Measurements from ENCODE around the gene ACTBL2.
"Not testable (repeated sequence)": the region's sequence is repeated elsewhere in the genome, so short reads cannot be mapped to it uniquely, and the experiment has no call there.

The ACTBL2 gene

DNA sequence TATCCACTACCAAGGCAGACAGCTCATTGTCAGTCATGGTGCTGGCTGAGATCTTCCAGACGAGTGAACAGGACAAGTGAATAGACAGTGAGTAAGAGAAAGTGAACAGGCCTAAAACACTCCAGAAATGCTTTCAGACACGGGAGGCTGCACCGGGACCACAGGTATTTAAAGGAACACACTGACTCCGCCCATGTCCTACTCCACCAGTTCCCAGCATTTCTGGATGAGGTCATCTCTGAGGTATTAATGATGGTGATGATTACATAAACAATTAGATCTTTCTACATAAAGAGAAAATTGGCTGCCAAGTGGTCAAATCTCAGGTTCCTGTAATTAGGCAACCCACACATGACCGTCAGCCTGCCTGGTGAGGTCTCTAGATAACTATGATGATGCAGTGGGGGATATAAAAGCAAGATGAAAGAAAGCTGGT is at the start of gene ACTBL2:
Gene ACTBL2 (minus strand): TSS at position 141 of the 436 bp plus-strand sequence. CDS start 104 bp downstream, at position 37.
- DNase-seq (ENCODE audit: extremely low read depth in 1 of 2, low read depth in 1 of 2), result no peak

- DNase-seq (ENCODE audit: extremely low read depth in 1 of 2, low read depth in 1 of 2), result no peak
Measured at GRCh38 chr5:57531333-57531732, 48.7 kb upstream of the ACTBL2 start.

- no peak for DNase-seq (ENCODE audit: extremely low read depth in 1 of 2, low read depth in 1 of 2)
Measured at GRCh38 chr5:57529864-57530263, 47.3 kb upstream of the ACTBL2 start.

DNA sequence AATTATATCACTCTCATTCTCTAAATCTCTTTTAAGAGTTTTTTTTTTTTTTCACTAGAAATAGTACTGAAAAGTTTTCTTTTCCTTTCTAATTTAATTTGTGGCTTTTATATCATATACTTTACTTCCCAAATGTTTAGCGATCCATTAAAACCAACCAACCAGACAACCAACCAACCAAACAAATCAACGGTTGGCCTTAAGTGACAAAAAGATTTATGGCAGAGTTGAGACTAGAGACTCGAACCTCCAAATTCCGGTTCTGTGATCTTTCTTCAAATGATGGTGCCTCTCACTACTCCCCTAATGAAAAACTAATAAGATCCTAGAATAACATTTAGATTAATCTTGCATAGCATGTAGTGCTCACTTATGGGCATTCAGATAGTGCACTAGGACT is 45.3 kb upstream of the ACTBL2 start:
- no peak for DNase-seq (ENCODE audit: extremely low read depth in 1 of 2, low read depth in 1 of 2)

DNA sequence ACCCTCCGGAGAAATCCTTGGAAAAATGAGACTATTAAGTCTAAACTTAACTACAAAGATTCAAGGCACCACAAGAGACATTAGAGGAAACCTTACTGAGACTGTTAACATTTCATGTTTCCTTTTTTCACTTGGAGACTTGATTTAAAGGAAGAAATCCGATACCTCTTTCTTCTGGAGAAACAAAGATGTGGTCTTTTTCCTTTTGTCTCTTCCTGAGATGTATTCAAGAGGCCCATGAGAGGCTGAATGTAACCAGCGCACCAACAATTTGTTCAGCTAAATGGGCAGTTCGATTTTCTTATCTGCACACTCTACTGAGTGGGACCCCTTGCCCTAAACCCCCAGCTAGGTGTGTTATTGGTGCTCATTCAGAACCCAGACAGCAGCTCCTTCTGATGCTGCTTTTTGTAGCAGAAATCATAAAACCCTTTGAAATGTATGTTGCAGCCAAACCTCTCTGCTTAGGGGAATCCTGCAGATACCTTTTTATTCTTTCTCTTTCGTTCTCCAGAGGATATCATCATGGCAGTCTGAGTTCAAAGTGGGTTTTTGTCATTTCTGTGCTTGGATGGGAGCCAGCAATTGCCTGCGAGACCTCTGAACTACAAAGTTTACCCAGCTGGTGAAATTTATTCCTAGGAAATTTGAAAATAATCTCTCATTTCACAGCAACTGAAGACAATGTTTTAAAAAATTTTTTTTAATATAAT is 41.9 kb upstream of the ACTBL2 start:
- no peak for DNase-seq (ENCODE audit: extremely low read depth in 1 of 2, low read depth in 1 of 2)

DNA sequence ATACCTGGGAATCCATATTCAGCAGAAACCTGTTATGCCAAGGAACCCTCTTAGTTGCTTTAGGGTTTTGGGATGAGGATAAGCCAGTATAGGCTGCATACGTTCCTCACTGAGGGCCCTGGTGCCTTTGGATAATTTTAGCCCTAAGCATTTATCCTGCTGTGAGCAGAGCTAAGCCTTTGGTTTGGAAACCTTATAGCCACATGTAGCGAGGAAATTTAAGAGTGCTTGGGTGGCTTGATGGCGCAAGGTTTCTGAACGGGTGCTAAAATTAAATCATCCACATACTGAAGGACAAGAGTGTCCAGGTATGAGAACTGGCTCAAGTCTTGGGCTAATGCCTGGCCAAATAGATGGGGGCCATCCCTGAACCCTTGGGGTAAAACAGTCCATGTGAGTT is 39.9 kb upstream of the ACTBL2 start:
- DNase-seq (ENCODE audit: extremely low read depth in 1 of 2, low read depth in 1 of 2), result not testable (repeated sequence)

DNA sequence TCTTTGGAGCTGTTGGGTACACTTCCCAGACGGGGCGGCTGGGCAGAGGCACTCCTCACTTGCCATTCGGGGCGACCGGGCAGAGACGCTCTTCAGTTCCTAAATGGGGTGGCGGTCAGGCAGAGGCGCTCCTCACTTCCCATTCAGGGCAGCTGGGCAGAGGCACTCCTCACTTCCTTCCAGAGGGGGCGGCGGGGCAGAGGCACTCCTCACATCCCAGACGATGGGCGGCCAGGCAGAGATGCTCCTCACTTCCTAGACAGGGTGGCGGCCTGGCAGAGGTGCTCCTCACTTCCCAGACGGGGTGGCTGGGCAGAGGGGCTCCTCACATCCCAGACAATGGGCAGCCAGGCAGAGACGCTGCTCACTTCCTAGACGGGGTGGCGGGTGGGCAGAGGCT is 35.8 kb upstream of the ACTBL2 start:
- DNase-seq (ENCODE audit: extremely low read depth in 1 of 2, low read depth in 1 of 2), result not testable (repeated sequence)

- DNase-seq (ENCODE audit: extremely low read depth in 1 of 2, low read depth in 1 of 2), result no peak
Measured at GRCh38 chr5:57517250-57517649, 34.6 kb upstream of the ACTBL2 start.

GRCh38 chr5:57513785-57514184 is 31.2 kb upstream of the ACTBL2 start:
- no peak for DNase-seq (ENCODE audit: extremely low read depth in 1 of 2, low read depth in 1 of 2)

DNA sequence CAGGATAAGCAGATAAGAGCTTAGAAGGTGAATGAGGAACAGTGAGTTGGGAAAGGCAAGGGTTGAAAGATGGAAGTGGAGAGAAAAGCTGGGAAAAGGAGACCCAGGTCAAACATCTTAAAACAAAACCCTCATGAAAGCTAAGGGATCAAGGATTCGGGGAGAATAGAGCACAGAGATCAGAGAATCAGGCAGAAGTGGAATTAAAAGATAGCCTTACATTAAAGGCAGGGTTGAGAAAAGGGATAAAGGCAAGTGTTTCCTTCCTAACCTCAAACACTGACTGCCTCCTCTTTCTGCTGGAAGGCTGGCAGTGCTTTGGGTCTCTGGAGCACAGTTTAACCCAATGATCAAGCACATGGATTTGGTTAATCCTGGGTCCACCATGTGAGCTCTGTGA is 28.7 kb upstream of the ACTBL2 start:
- no peak for DNase-seq (ENCODE audit: extremely low read depth in 1 of 2, low read depth in 1 of 2)

DNA sequence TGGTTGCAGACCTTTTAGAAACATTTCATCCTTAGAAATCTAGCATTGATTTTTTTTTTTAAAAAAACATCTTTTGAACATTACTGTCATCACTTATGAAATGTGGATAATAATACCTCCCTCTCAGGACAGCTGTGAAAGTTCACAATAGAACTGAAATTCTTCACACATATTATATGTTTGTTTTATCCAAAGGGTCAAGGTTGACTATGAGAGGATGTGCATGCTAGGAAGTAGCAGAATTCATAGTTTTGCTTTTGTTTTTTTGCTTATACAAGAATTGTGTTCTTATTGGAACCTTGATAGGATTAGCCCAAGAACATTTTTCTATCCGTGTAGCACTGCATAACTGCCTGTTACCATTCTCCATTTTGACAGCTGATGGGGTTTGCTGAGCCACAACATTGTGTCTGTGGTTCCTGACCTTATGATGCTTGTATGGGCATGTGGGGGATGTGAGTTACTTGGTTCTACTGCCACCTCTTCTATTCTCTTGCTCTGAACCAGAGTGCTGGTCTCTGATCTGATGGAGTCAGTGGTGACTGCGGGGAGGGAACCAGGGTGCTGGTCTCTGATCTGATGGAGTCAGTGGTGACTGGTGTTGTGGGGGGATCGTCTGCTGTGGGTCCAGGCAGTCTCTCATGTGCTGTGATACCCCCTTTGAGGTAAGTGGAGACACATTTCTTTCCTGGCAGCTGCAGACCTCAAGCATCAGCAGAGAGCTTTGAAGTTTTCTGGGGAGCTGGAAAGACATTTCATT is 27.1 kb upstream of the ACTBL2 start:
- no peak for DNase-seq (ENCODE audit: extremely low read depth in 1 of 2, low read depth in 1 of 2)

- DNase-seq (ENCODE audit: extremely low read depth in 1 of 2, low read depth in 1 of 2), result no peak
Measured at GRCh38 chr5:57508211-57508610, 25.6 kb upstream of the ACTBL2 start.

GRCh38 chr5:57505272-57506200 is 22.9 kb upstream of the ACTBL2 start:
- no peak for DNase-seq (ENCODE audit: extremely low read depth in 1 of 2, low read depth in 1 of 2)

- DNase-seq (ENCODE audit: extremely low read depth in 1 of 2, low read depth in 1 of 2), result no peak
Measured at GRCh38 chr5:57504357-57504756, 21.7 kb upstream of the ACTBL2 start.

- DNase-seq (ENCODE audit: extremely low read depth in 1 of 2, low read depth in 1 of 2), result no peak
Measured at GRCh38 chr5:57503433-57503832, 20.8 kb upstream of the ACTBL2 start.

DNA sequence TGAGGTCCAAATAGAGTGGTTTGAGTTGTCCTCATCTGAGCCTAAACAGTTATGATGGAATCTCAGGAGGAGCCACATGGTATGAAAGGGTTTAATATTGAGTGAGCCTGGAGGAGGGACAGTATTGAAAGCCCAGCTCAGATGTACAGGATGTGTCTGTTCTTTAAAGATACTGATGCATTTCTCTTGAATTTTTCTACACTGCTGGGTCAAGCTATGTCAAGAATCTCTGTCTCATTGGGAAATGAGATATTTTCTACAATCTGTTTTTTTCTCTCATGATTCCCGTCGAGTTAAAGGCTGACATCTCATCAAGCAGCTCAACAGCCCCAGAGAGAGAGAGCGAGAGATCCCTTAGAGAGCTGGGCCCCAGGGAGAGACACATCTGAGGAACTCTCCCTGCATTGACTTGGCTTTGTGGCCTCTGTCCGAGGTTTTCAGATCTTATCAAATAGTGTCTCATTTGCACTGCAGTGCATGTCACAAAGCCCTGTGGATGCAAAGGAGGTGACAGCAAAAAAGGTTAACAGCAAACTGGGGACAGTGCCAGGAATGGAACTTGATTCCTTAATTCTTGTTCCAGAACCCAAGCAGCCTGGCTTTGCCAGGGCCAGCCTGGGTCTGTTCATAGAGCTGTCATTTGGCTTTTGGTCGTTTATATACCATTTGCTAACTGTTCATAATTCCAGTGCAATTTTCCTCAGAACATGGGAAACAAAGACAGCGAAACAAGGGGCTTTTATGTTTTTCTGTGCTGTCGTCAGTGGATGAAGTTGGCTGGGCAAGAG is 19.0 kb upstream of the ACTBL2 start:
- DNase-seq (ENCODE audit: extremely low read depth in 1 of 2, low read depth in 1 of 2), result no peak

DNA sequence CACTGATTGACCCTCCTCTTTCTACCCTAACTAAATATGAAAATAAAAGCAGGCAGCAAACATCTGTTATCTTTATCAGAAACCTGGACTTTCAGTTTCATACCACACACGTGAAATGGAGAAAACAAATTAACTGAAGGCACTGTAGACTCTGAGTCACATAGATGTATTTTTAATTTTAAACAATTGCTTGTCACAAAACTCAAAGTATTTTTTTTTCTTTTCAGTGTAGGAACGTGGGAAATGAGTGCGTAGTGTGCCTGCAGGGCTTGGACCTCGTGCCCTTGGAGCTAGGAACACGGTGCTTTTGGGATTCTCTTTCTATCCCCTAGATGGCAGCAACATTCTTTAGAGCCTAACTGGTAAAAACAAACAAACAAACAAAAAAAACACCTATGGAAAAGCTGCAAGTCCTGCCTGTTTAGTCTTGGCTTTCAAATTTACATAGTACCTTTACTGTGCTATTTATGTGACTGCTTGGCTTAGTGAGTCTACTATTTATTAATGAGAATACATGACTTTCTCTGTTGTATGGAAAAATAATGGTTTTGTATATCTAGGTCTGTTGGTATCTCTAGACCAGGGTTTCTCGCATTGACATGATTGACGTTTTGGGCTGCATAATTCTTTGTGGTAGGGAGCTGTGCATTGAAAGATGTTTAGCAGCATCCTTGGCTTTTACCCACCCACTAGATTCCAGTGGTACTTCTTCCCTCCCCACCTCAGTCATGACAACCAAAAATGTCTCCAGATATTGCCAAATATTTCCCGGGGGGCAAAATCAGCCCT is 16.8 kb upstream of the ACTBL2 start:
- DNase-seq (ENCODE audit: extremely low read depth in 1 of 2, low read depth in 1 of 2), result no peak

DNA sequence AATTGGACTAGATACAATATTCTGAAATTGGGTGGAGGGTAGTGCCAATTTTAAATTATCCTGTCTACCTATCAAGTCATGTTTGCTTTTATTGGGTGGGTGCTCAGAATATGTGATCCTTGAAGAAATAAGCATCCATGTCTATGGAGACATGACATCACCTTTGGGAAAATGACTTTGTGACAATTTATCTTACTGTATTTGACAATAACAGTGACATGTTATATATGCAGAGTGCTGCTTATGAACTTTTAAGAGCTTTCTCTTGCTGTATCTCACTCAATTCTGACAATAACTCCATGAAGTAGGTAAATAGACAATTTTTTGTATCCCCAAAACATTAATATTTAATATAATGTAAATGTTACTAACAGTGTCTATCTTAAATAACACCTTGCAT is 15.1 kb upstream of the ACTBL2 start:
- no peak for DNase-seq (ENCODE audit: extremely low read depth in 1 of 2, low read depth in 1 of 2)

DNA sequence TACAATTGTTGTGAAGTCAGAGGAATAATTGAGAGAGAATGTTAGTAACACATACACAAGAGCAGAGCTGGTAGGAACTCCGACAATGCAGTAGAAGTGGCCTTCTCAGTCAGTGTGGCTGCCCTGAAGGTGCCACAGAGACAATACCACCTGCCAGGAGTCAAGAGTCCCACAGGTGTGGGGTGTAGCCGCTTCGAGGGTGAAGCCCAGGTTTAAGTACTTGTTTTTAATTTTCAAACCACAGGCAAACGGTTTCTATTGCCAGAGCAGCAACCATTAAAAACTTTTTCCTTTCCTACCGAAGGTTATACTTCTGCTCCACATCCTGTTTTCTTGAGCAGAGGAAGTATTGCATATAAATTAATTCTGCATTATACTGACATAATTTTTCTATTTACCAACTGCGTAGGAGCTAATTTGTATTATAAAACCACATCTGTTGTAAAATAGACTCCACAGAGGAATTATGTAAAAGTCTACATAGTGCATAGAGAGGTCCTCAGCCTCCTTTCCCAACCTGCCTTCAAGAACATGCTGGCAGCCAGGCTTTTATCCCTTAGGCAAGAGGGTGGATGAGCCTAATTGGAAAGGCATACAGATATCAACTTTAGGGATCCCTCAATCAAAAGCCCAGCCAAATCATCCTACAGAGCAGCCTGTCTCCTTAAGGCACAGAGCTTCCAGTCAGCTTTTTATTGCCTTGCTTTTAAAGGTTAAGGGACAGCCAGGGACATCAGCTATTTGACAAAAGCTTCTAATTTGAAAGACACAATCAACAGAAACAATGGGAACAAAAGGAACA is 12.9 kb upstream of the ACTBL2 start:
- DNase-seq (ENCODE audit: extremely low read depth in 1 of 2, low read depth in 1 of 2), result no peak
